Measurements from ENCODE around the gene AGFG1. TPM values are rescaled to one million over a fixed set of nuclear protein-coding genes. Genes with fewer than 3 reads are reported as not detected.

Gene AGFG1
- total RNA-seq, 1 experiment from 2014 or later = 109 TPM

DNA sequence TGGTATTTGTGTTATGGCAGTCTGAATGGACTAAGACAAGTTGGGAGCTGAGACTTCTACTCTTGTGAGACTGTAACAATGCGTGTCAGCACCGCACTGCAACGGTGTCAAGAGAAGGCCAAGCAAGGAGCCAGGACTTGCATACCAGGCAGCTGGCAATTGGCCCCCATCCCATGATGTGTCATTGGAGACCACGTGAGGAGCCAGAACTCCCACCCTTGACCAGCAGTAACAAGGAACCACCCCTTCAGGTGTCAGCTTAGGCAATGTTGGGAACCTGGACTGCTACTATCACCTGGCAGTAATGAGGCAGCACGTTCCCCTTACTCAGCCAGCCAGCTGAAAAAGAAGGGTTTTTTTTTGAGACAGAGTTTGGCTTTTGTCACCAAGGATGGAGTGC lies 32.7 kb upstream of the AGFG1 start:
- H3K27me3 Mint-ChIP-seq (ENCODE audit: low read depth) = no peaks in the 10 kb centered on the region; the same call in 1 of the 2 replicates
- no peak overlapping the region for H4K5ac ChIP-seq (ENCODE audit: insufficient read length, low read depth, low read length)
- H4K91ac ChIP-seq (ENCODE audit: insufficient read length, low read depth, low read length) = no peak overlapping the region
- H2AK5ac ChIP-seq (ENCODE audit: insufficient read length, low read length) = no peak overlapping the region
- H3K23ac ChIP-seq (ENCODE audit: insufficient read length, low read depth, low read length) = no peak overlapping the region
- no peak overlapping the region for H2BK12ac ChIP-seq (ENCODE audit: insufficient read length, low read depth, low read length)
- H3K4ac ChIP-seq (ENCODE audit: low read depth, low read length) = no peak overlapping the region
- no peaks in the 10 kb centered on the region for H3K79me2 ChIP-seq (ENCODE audit: insufficient read depth, low read length)
- no peak overlapping the region for H2AFZ ChIP-seq (ENCODE audit: low read length)
- no peak overlapping the region for H2BK15ac ChIP-seq (ENCODE audit: low read depth, low read length)
- WGBS (ENCODE audit: extremely low coverage, insufficient read length, low lambda C conversion rate) = no CpG with 5 or more reads among the region's 5 CpGs
- H3K4me1 Mint-ChIP-seq = peaks cover 4 to 7% of the 10 kb centered on the region in 2 experiments; a peak in 3 of 4 replicates
- no peak overlapping the region for H4K8ac ChIP-seq (replicated peaks; ENCODE audit: insufficient read length, low read depth, low read length)
- H3K9ac ChIP-seq (ENCODE audit: extremely low read depth, insufficient read length, low read length) = no peak overlapping the region
- no peaks in the 10 kb centered on the region; a peak in 1 of 7 replicates for H3K36me3 Mint-ChIP-seq (ENCODE audit: insufficient read depth in 1 of 3, low read depth in 3 of 3)
- no peak overlapping the region for H3T11ph ChIP-seq (ENCODE audit: low read length)
- no peak overlapping the region for H3K27ac ChIP-seq (ENCODE audit: insufficient read length, low read depth, low read length)
- H2BK20ac ChIP-seq (ENCODE audit: low read depth, low read length, poor library complexity, severe bottlenecking) = no peak overlapping the region
- no peak overlapping the region for H3K56ac ChIP-seq (ENCODE audit: insufficient read length, low read depth, low read length)
- no peak overlapping the region for H2BK5ac ChIP-seq (ENCODE audit: insufficient read length, low read length)
- no peaks in the 10 kb centered on the region for H3K27me3 ChIP-seq (ENCODE audit: insufficient read depth, low read length)
- no peak for DNase-seq
- H3K27ac Mint-ChIP-seq = no peak overlapping the region
- TF ChIP-seq, protein P1, sequence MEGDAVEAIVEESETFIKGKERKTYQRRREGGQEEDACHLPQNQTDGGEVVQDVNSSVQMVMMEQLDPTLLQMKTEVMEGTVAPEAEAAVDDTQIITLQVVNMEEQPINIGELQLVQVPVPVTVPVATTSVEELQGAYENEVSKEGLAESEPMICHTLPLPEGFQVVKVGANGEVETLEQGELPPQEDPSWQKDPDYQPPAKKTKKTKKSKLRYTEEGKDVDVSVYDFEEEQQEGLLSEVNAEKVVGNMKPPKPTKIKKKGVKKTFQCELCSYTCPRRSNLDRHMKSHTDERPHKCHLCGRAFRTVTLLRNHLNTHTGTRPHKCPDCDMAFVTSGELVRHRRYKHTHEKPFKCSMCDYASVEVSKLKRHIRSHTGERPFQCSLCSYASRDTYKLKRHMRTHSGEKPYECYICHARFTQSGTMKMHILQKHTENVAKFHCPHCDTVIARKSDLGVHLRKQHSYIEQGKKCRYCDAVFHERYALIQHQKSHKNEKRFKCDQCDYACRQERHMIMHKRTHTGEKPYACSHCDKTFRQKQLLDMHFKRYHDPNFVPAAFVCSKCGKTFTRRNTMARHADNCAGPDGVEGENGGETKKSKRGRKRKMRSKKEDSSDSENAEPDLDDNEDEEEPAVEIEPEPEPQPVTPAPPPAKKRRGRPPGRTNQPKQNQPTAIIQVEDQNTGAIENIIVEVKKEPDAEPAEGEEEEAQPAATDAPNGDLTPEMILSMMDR (conservative IDR thresholded peaks at IDR 0.05) = no peak
- H3K4me2 ChIP-seq (ENCODE audit: insufficient read depth, insufficient read length, low read length) = no peak overlapping the region
- no peak overlapping the region for H2BK120ac ChIP-seq (ENCODE audit: low read depth, low read length, poor library complexity, severe bottlenecking)
- H3K14ac ChIP-seq (ENCODE audit: insufficient read depth, low read length) = no peak overlapping the region
- no peaks in the 10 kb centered on the region for H4K20me1 ChIP-seq (ENCODE audit: control insufficient read depth, insufficient read depth, insufficient read length)
- no peak overlapping the region for H3K4me3 Mint-ChIP-seq
- peaks cover 4 to 5% of the 10 kb centered on the region in 2 experiments for H3K9me3 Mint-ChIP-seq
- no peaks in the 10 kb centered on the region for H3K9me3 ChIP-seq (ENCODE audit: control insufficient read depth, low read depth, low read length)
- H3K18ac ChIP-seq (ENCODE audit: insufficient read length, low read depth, low read length) = no peak overlapping the region
- H3K23me2 ChIP-seq (ENCODE audit: insufficient read length, low read depth, low read length, poor library complexity, severe bottlenecking) = no peaks in the 10 kb centered on the region
- peaks cover 4% of the 10 kb centered on the region; the same call in 1 of the 2 replicates for H3K4me1 ChIP-seq (ENCODE audit: insufficient read depth, low read length)
- H3K79me1 ChIP-seq (ENCODE audit: insufficient read depth, low read depth, low read length, poor library complexity, severe bottlenecking) = no peaks in the 10 kb centered on the region

Measured in H9 (cell line).